Measurements from ENCODE around the gene POLR2A. TPM values are rescaled to one million over a fixed set of nuclear protein-coding genes. Genes with fewer than 3 reads are reported as not detected.

Gene POLR2A
- total and polyA plus RNA-seq, 2 donors (not counting 3 experiments of a cell fraction or from before 2014, with no cell fraction given), result 45.9 to 145 TPM

- no peaks in the 10 kb centered on the region for H3K79me2 ChIP-seq (ENCODE audit: control insufficient read depth, insufficient read depth, low read length)
- FAIRE-seq (no peak), DNase-seq (ENCODE audit: low read depth, low spot score) (no peak)
- H3K4me1 ChIP-seq (ENCODE audit: control insufficient read depth, extremely low read depth, insufficient read depth, low read length), result no peaks in the 10 kb centered on the region
- ChIA-PET POLR2A (no interaction called here), CTCF (no interaction called here)
- H3K4me2 ChIP-seq (ENCODE audit: insufficient read depth, low read length), result no peak overlapping the region
- H3K27me3 ChIP-seq (ENCODE audit: control insufficient read depth in 2 of 2, insufficient read depth in 2 of 2, low read length in 2 of 2), result no peaks in the 10 kb centered on the region
- no peak for TF ChIP-seq CTCF (IDR thresholded peaks at IDR 0.05; ENCODE audit: extremely low read depth in 1 of 2, insufficient read depth in 1 of 2, low read depth in 1 of 2, low read length in 2 of 2)
- no peak for TF ChIP-seq MAX (IDR thresholded peaks at IDR 0.05; ENCODE audit: insufficient read depth, insufficient read length)
- no peak for TF ChIP-seq POLR2A (IDR thresholded peaks at IDR 0.05; ENCODE audit: low read depth, low read length)
- no peak for TF ChIP-seq POLR2AphosphoS5 (IDR thresholded peaks at IDR 0.05; ENCODE audit: insufficient read depth, low read depth, low read length)
- TF ChIP-seq FOS (IDR thresholded peaks at IDR 0.05; ENCODE audit: borderline replicate concordance, insufficient read depth, low read length), result no peak
- TF ChIP-seq GATA2 (IDR thresholded peaks at IDR 0.05; ENCODE audit: insufficient read depth, insufficient read length, low read depth, low read length), result no peak
- no peak for TF ChIP-seq JUN (IDR thresholded peaks at IDR 0.05; ENCODE audit: borderline replicate concordance, insufficient read depth, insufficient read length, low read depth)
- no peak for TF ChIP-seq EZH2 (IDR thresholded peaks at IDR 0.05; ENCODE audit: borderline replicate concordance, low read depth, low read length, severe bottlenecking)
- TF ChIP-seq MYC (IDR thresholded peaks at IDR 0.05; ENCODE audit: low read depth, low read length), result no peak
- no peak overlapping the region for H2AFZ ChIP-seq (ENCODE audit: low read depth, low read length)
- no peaks in the 10 kb centered on the region for H3K36me3 ChIP-seq (ENCODE audit: control insufficient read depth in 2 of 2, extremely low read depth in 1 of 2, insufficient read depth in 2 of 2, low read length in 2 of 2)
- dilution Hi-C loops (cut with MboI; ENCODE audit: extremely low pct_ligation_motif_present, low sequenced_read_pairs), result no loop called here
- no peaks in the 10 kb centered on the region for H4K20me1 ChIP-seq (replicated peaks; ENCODE audit: control insufficient read depth, extremely low read depth, insufficient read depth, low read length)
- no peak overlapping the region for H3K27ac ChIP-seq (ENCODE audit: insufficient read depth, low read depth, low read length)
- BruUV-seq (replicated peaks), result no TSS peak
- H3K9me3 ChIP-seq (replicated peaks; ENCODE audit: control insufficient read depth, insufficient read depth, low read length), result no peaks in the 10 kb centered on the region
- no peak overlapping the region for H3K9ac ChIP-seq (replicated peaks; ENCODE audit: extremely low read depth, insufficient read depth, low read length)
- no peaks in the 10 kb centered on the region for H3K9me1 ChIP-seq (replicated peaks; ENCODE audit: control insufficient read depth, extremely low read depth, insufficient read depth, low read length)
- no peak overlapping the region for H3K4me3 ChIP-seq (replicated peaks in 1 of 3; ENCODE audit: insufficient read depth in 1 of 3, low read depth in 1 of 3, low read length in 3 of 3)
- intact Hi-C loops (cut with micrococcal nuclease), result no loop called here
Measured at GRCh38 chr17:7528842-7529241, 44.7 kb downstream of the POLR2A start.

All from endothelial cell of umbilical vein (primary cell).